ENCODE results near the gene SH3RF3. TPM values are rescaled to one million over a fixed set of nuclear protein-coding genes. Genes with fewer than 3 reads are reported as not detected.

Gene SH3RF3
- 11.6 and 32.4 TPM in 2 replicates for total RNA-seq

GRCh38 chr2:109128616-109129355 lies at the start of gene SH3RF3:
Gene SH3RF3, plus strand, starts transcription at chr2:109129205.

Small RNA genes within 50 kb of the gene (small RNA-seq; reads per million reads assigned to genes)
- gene MIR4265 (ENCODE audit: low replicate concordance) (not detected), gene MIR4266 (ENCODE audit: low replicate concordance) (not detected), gene RF00017 (ENCODE audit: low replicate concordance) (not detected), gene SNRPGP9 (ENCODE audit: low replicate concordance) (not detected)

Other genes with a start within 250 kb of the SH3RF3 start
- gene EDAR, start 140.0 kb upstream of the SH3RF3 start, total RNA-seq: not detected in 2 replicates